IMR-90 (cell line): ENCODE measurements around the gene OR2AG2.

Experiments used
- BHLHE40 ChIP-seq: fragments of 150-350 bp; IDR thresholded peaks from 2 replicates; pipeline ENCODE4 v1.6.1; 2016; ENCODE audit warnings: mild to moderate bottlenecking, low read depth, low read length
- CEBPB ChIP-seq: IDR thresholded peaks from 2 replicates; pipeline ENCODE4 v1.6.1; 2012; ENCODE audit warnings: low read depth, low read length, improper control_type of control experiment
- CHD1 ChIP-seq: IDR thresholded peaks from 2 replicates; pipeline ENCODE4 v1.6.1; 2012; ENCODE audit warnings: low read depth, low read length, improper control_type of control experiment
- CTCF ChIP-seq: conservative IDR thresholded peaks from 2 replicates; pipeline ENCODE4 v1.5.1; 2012; ENCODE audit warnings: mild to moderate bottlenecking, low read depth, low read length, improper control_type of control experiment
- FOS ChIP-seq: fragments of 150-350 bp; IDR thresholded peaks from 2 replicates; pipeline ENCODE4 v1.6.1; 2016; ENCODE audit warnings: low read depth, low read length
- MAFK ChIP-seq: IDR thresholded peaks from 2 replicates; pipeline ENCODE4 v1.6.1; 2012; ENCODE audit warnings: low read depth, low read length, improper control_type of control experiment
- MAZ ChIP-seq: IDR thresholded peaks from 2 replicates; pipeline ENCODE4 v1.6.1; 2012; ENCODE audit warnings: low read depth, mild to moderate bottlenecking, low read length, improper control_type of control experiment, moderate library complexity, borderline replicate concordance
- MXI1 ChIP-seq: IDR thresholded peaks from 2 replicates; pipeline ENCODE4 v1.6.1; 2012; ENCODE audit warnings: low read depth, mild to moderate bottlenecking, low read length, moderate library complexity, borderline replicate concordance
- POLR2A ChIP-seq: IDR thresholded peaks from 2 replicates; pipeline ENCODE4 v1.6.1; 2012; ENCODE audit warnings: mild to moderate bottlenecking, low read depth, low read length
- RAD21 ChIP-seq: IDR thresholded peaks from 2 replicates; pipeline ENCODE4 v1.6.1; 2012; ENCODE audit warnings: low read length, improper control_type of control experiment
- RCOR1 ChIP-seq: IDR thresholded peaks from 2 replicates; pipeline ENCODE4 v1.6.1; 2012; ENCODE audit warnings: mild to moderate bottlenecking, low read length, improper control_type of control experiment; ENCODE audit not compliant: insufficient replicate concordance
- RFX5 ChIP-seq: IDR thresholded peaks from 2 replicates; pipeline ENCODE4 v1.8.0; 2012; ENCODE audit warnings: low read depth, mild to moderate bottlenecking, low read length, moderate library complexity
- SMC3 ChIP-seq: fragments of 150-350 bp; IDR thresholded peaks from 2 replicates; pipeline ENCODE4 v1.6.1; 2016; ENCODE audit warnings: low read depth, mild to moderate bottlenecking, antibody characterized with exemption, low read length, moderate library complexity
- TF ChIP-seq, protein P1 (sequence below): fragments of 150-350 bp; IDR thresholded peaks from 2 replicates; pipeline ENCODE4 v1.6.1; 2017; ENCODE audit warnings: mild to moderate bottlenecking, antibody characterized with exemption, low read length, low read depth

DNA sequence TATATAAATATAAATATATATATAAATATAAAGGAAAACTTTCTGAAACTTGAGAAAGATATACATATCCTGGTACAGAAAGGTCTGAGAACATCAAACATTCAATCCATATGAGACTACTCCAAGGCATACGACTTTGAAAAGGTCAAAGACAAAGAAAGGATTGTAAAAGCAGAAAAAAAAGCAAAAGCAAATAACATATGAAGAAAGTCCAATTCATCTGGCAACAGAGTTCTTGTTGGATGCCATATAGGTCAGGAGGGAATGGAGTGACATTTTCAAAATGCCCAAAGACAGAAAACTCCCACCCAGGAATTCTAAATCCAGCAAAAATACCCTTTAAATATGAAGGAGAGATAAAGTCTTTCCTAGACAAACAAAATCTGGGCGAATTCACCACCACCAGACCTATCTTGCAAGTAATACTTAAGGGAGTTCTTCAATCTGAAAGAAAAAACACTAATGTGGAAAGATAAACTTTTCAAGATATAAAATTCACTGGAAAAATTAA is 46.3 kb downstream of the OR2AG2 start:
- no peak for TF ChIP-seq CTCF
- no peak for TF ChIP-seq BHLHE40
- TF ChIP-seq POLR2A: no peak
- TF ChIP-seq RAD21: no peak
- no peak for TF ChIP-seq SMC3
- no peak for TF ChIP-seq CHD1
- no peak for TF ChIP-seq MXI1
- TF ChIP-seq FOS: no peak
- TF ChIP-seq RFX5: no peak
- no peak for TF ChIP-seq MAFK
- no peak for TF ChIP-seq CEBPB
- no peak for TF ChIP-seq MAZ
- TF ChIP-seq, protein P1, sequence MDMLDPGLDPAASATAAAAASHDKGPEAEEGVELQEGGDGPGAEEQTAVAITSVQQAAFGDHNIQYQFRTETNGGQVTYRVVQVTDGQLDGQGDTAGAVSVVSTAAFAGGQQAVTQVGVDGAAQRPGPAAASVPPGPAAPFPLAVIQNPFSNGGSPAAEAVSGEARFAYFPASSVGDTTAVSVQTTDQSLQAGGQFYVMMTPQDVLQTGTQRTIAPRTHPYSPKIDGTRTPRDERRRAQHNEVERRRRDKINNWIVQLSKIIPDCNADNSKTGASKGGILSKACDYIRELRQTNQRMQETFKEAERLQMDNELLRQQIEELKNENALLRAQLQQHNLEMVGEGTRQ: no peak
- TF ChIP-seq RCOR1: no peak
